GM12873 (cell line): ENCODE results near the gene AGAP1.

Experiments
- TF ChIP-seq, protein P1 (sequence below): IDR thresholded peaks from 2 replicates; pipeline ENCODE4 v1.5.1; 2012; ENCODE audit warnings: low read depth, mild to moderate bottlenecking, moderate library complexity, low read length, control low read depth; ENCODE audit not compliant: insufficient read depth; ENCODE audit errors: missing control alignments

Gene AGAP1

DNA sequence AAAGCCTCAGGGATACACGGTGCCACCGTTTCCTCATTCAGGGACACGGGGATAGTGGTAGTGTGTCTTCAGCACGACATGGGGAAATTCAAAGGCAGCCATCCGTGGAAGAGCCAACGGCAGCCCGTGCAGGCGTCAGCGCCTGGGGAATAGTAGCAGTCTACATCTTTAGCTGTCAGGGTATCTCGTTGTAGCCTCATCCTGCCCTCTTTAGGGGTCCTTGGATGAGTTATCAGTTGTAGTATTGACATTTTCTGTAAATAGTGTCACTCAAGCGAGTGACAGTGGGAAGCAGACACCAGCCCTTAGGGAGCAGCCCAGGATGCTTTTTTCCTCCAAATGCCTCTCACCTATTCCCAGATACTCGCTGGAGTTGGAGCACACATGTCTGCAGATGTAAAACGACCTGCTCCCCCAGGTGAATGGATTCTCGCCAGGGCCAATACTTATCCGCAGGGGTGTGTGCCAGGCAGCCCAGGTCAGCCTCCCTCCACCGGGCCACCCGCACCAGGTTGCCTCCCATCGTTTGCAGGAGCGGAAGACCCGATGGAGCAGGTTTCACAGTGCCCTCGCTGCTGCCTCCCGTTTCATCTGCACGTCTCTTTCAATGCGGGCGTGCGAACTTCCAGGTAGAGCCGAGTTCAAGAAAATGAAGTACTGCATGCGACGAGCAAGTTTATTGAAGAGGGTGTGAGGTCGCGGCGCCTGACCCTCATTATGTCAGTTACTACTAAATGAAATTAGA, 41.0 kb downstream of the AGAP1 start:
- TF ChIP-seq, protein P1, sequence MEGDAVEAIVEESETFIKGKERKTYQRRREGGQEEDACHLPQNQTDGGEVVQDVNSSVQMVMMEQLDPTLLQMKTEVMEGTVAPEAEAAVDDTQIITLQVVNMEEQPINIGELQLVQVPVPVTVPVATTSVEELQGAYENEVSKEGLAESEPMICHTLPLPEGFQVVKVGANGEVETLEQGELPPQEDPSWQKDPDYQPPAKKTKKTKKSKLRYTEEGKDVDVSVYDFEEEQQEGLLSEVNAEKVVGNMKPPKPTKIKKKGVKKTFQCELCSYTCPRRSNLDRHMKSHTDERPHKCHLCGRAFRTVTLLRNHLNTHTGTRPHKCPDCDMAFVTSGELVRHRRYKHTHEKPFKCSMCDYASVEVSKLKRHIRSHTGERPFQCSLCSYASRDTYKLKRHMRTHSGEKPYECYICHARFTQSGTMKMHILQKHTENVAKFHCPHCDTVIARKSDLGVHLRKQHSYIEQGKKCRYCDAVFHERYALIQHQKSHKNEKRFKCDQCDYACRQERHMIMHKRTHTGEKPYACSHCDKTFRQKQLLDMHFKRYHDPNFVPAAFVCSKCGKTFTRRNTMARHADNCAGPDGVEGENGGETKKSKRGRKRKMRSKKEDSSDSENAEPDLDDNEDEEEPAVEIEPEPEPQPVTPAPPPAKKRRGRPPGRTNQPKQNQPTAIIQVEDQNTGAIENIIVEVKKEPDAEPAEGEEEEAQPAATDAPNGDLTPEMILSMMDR: no peak

DNA sequence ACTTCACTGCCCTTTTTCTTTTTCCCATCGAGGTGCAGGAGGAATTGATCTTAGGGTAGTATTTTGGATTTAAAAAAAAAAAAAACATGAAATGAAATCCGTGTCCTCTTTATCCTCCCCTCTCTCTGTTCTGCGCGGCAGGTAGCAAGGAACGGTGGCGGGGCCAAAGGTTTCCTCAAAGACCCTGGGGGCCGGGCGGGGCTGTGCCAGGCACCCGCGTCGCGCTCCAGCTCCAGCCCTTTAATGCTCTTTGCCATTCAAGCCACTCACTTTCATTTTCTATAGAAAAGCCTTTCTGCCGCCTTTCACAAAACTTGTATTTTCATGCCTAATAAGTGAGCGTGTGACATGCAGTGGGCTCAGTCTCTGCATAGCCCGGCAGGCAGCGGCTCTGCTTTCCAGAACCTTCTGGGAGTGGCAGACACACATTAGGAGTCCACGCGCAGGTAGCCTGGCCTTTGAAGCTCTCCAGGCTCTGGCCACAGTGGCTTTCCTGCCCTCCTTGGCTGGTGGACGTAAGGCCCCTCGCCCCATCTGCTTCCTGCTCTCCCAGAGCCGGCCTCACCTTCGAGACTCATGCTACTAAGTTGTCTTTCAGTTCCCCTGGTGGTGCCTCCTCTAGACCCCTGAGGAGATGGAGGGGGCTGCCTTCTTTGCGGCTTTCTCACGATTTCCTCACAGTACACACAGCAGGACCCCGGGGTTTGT, 41.7 kb downstream of the AGAP1 start:
- TF ChIP-seq, protein P1: no peak

DNA sequence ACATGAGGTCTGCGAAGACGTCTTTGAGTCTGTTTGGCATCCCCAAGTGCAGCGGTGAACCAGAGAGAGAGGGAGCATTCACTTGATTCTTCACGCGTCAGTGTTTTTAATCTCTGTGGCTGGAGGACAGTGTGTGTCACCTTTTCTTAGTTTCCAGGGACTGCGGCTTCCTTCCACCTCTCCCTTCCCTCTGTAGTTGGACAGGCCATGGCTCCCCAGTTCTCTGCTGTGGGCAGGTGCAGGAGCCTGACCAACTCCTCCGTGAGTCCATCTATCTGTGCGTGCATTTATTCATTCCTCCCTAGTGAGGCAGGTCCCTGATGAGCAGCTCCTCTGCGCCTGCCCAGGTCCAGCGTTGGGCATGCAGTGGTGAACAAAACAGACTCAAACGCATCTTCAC, 42.9 kb downstream of the AGAP1 start:
- TF ChIP-seq, protein P1: no peak

DNA sequence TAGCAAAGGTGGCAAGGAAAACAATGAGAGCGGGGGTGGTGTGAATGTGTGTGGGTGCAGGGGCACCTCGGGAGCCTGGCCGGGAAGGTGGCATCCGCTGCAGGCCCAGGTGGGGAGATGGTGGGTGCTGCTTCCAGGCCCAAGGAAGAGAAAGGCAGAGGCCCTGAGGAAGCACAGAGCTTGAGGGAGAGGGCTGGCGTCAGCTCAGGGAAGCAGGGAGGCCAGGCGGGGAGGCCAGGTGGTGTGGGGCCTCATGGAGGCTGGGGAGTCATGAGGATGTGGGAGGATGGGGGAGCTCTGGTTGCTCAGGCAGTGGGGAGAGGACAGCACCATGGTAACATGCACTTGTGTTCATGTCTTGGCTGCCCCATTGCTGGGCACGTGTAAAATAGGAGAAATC, 43.3 kb downstream of the AGAP1 start:
- TF ChIP-seq, protein P1: no peak

DNA sequence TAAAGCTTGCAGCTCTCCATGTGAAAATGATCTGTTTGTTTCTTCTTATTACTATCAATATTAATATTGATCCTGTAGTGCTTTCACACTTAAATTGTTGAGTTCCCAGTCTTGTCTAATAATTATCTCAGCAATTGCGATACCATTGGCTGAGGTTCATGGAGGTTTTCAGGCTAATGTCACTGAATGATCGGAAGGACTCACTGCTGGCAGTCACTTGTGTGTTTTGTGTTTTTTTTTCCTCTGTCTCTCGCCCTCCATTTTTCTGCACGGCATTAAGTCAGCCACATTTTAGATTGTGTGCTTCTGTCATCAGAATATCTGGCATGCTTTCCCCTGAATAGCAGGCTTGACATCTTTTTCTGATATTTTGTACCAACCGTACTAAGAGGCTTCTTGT, 43.7 kb downstream of the AGAP1 start:
- TF ChIP-seq, protein P1: no peak

DNA sequence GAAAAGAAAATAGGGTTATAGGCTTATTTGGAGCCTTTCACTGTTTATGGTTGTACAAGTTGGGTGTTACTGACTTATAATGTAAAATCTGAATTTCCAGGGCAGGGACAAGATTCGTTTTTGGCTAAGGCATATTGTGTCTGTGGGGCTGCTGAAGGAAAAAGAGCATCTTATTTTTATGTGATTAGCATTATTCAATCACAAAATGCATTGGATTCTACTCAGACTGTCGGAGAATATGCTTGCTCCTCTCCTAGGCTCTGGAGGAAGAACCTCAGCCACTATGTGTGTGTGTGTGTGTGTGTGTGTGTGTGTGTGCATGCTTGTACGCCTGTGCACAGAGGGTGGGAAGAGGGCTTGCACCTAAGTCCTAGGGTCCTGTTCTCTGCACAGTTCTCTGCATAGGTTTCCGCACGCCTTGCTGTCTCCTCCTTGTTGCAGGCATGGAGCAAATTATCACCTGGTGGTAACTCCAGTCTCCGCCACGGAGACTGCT, 44.3 kb downstream of the AGAP1 start:
- TF ChIP-seq, protein P1: no peak

DNA sequence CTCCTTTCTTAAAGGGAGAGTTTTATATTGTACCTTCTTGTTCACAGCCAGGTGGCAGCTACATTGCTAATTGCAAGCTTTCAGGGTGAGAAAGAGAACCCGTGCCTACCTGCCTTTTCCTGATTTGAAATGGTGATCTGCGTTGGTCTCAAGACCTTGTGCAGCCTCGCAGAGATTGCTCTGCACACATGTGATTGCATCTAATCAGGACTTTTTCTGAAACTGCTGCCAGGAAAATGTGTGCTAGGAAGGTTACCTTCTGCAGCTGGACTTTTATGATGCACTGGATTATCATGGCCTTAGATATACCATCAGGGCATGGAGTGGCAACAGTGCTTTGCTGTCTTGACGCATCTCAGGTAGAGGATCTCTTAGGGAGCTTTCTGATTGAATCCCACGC, 45.1 kb downstream of the AGAP1 start:
- TF ChIP-seq, protein P1: no peak
